PC-9 (cell line): ENCODE data around the gene OR7G2.

Source experiments
- EZH2 ChIP-seq: fragments of 200-600 bp; sonication (generic); IDR thresholded peaks from 2 replicates; pipeline ENCODE4 v1.8.0; 2017; ENCODE audit warnings: antibody characterized with exemption, low read depth
- TF ChIP-seq, protein P1 (sequence below): fragments of 200-600 bp; sonication (generic); conservative IDR thresholded peaks from 2 replicates; pipeline ENCODE4 v1.6.1; 2017; ENCODE audit warnings: mixed run types, antibody characterized with exemption, mild to moderate bottlenecking, moderate library complexity

DNA sequence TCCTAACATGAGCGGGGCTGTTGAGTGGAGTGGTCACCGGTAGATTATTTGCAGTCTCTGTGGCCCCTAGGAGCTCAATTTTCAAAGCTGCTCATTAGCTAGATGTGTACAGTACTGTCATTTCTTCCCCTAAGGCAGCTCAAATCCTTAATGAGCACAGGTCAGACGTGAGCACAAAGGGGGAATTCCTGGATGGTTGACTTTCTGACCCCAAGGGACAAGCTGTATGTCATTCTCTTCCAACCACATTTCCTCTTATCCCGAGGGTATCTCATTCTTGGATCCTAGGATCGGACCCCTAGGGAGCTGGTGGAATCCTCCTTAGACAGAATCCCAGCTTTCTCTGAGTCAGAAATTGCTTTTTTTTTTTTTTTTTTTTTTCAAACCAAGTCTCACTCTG, 25.1 kb upstream of the OR7G2 start:
- TF ChIP-seq, protein P1, sequence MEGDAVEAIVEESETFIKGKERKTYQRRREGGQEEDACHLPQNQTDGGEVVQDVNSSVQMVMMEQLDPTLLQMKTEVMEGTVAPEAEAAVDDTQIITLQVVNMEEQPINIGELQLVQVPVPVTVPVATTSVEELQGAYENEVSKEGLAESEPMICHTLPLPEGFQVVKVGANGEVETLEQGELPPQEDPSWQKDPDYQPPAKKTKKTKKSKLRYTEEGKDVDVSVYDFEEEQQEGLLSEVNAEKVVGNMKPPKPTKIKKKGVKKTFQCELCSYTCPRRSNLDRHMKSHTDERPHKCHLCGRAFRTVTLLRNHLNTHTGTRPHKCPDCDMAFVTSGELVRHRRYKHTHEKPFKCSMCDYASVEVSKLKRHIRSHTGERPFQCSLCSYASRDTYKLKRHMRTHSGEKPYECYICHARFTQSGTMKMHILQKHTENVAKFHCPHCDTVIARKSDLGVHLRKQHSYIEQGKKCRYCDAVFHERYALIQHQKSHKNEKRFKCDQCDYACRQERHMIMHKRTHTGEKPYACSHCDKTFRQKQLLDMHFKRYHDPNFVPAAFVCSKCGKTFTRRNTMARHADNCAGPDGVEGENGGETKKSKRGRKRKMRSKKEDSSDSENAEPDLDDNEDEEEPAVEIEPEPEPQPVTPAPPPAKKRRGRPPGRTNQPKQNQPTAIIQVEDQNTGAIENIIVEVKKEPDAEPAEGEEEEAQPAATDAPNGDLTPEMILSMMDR: no peak
- TF ChIP-seq EZH2: no peak
